Activated T-helper 1 cell treated with Interleukin-2 at 50 U/mL for 16 hours (primary cell): ENCODE measurements around the gene LATS2.

Experiments
- DNase-seq: peaks from one replicate; pipeline ENCODE4 v3.0.0-alpha.2; 2020; ENCODE audit warnings: low read depth

LATS2 gene

DNA sequence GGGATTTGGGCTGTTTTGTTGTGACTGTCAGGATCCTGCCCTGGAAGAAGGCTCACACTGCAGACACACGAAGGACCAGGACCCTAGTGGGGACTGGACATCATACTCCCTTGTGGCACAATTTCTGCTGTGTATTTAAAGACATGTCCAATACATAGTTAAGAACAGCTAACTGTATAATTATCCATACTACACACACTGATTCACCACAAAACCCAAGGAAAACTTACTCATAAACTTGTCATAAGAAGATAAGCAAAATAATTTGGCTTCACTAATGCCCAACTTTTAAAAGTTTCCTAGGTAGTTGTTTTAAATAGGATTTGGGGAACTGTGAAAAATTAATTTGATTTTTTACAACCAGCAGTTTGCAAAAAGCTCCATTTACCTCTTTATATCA lies 46.1 kb downstream of the LATS2 start:
- DNase-seq, result no peak

DNA sequence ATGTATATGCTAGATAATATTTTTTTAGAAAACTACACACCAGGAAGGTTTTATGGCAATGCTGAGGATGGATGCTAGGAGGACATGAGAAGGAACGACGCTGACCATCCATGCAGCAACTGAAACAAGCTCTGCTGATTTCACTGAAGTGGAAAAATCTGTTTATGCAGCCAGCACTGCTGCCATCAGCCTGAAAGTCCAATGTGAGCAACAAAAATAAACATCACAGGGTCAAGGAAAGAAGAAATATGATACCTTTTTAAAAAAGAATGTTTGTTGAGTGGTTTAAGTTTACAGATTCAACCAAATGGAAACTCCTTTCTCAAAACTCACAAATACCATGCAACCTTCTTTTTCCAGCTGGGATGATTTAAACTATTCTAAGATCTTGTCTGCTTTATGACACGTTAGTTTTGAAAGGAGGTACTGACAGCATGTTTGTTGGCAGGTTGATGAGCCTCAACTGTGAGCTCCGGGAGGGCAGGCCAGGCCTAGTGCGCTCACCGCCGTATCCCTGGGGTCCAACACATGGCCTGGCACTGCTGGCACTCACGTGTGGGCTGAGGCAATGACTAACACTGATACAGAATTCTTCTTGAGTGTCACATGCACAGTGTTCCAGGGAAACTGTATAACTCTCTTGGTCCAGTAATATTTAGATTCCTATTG lies 46.8 kb downstream of the LATS2 start:
- DNase-seq, result no peak

DNA sequence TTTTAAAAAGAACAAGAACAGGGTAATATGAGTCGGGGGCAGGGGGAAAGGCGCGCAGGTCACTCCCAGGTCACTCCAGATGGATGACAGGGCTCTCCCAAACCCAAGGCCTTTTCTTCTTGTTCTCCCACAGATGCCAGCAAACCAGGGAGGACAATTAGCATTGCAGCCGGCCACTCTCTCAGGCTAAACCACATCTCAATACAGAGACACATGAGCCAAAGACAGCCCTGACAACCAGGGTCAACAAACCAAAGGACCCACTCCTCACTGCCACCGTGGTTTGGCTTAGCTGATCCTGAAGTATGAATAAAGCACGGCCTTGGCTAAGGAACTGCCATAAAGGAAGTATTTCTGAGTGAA lies 47.3 kb downstream of the LATS2 start:
- no peak for DNase-seq

DNA sequence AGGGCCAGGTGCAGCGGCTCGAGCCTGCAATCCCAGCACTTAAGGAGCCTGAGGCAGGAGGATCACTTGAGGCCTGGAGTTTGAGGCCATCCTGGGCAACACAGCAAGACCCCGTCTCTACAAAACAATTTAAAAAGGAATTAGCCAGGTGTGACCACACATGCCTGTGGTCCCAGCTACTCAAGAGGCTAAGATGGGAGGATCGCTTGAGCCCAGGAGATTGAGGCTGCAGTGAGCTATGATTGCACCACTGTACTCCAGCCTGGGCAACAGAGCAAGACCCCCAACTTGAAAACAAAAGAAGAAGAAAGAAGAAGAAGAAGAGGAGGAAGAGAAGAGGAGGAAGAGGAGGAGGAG lies 47.7 kb downstream of the LATS2 start:
- no peak for DNase-seq

DNA sequence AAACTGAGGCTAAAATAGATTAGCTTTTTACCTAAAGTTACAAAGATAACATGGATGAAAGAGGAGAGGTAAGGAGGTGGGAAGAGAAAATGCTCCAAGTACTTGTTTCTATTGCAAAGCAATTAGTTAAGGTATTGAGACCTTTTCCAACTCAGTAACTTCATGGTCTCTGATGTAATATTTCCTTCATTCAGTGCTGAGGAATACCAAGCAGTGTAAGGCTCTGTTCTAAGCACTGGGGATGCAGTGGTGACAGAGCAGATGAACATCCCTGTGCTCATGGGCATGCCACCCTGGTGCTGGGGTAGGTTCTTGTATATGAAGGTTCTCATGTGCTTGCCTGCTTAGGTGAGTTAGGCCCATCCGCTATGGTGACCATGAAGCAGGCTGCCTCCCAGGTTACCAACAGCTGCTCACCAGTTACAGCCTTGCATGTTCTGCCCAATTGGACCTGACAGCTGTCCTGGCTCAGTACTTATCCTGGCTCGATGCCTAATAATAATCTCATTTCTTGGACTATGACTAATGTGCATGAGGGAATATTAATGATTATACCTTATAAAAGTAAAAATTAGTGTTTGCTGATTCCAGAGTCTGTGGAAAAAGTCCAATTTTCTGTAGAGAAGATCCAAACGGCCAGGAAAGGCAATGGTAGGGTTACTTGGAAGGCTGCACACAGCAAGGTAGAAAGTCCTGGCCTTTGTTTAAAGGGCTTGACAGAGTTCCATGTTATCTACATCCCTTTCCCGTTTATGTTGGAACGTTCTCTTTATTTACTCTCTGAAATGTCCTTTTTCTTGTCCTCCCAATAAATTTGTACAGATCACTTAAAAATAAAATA lies 48.3 kb downstream of the LATS2 start:
- DNase-seq, result no peak

DNA sequence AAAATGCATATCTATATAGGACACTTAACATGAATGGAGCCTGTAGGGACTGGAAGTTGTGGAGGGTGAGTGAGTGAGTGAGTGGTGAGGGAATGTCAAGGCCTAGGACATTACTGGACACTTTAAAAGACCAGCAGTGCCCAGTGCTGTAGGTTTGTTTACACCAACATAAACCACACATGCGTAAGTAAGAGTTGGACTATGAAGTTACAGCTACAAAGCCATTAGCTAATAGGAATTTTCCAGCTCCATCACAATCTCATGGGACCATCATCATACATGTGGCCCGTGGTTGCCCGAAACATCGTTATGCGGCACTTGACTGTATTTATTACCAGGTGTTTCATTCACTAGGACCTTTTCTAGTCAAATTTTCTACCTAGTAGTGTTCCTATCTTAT lies 49.2 kb downstream of the LATS2 start:
- no peak for DNase-seq

DNA sequence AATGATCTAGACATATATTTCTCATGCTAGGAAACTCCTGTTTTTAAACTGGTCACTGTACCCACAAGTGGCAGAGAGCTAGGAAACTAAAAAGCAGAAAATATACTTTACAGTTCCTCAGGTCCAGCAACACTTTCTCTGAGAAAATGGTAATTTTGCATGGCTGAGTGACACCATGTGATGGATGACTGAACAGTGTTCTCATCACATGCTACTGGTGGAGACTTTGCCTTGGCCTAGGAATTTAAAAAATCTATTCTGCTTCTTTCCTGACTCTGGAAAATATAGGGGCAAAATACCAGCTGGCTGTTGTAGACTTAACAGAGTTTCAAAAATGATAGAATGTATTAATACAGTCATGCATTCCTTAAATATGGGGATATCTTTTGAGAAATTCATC lies 50.0 kb downstream of the LATS2 start:
- no peak for DNase-seq

DNA sequence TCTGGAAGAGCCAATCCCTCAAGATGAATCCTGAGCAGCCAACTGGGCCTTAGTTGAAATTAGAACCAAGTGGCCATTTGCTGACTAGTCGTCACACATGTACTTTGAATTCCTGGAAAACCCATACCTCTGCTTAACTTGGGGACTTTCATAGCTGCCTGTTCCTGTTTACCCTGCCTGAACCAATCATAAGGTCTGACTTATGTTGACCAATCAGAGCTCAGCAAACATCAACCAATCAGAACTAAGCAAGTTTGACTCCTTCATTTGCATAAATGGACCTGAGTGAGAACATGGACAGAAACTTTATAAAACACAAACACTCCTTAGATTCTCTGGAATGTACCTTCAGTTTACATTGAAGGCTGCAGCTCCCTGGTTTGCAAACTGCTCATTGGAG lies 50.8 kb downstream of the LATS2 start:
- no peak for DNase-seq

DNA sequence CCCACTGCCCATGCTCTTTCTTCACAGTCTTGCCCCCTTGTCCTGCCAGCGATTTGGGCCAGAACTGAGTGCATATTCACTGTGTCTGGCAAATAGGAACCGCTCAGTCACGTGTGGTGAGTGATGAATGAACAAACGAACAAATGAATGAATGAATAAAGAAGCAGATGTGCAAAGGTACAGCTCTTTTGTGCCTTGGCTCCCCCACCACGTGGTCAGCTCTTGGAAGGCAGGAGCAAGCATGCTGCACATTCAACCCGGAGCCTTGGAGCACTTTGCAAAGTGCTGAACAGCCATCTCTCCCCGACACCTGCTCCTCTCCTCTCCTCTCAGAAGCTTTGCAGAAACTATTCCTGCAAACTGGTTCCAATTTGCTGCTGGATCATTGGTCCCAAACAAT lies 52.4 kb downstream of the LATS2 start:
- DNase-seq, result no peak

DNA sequence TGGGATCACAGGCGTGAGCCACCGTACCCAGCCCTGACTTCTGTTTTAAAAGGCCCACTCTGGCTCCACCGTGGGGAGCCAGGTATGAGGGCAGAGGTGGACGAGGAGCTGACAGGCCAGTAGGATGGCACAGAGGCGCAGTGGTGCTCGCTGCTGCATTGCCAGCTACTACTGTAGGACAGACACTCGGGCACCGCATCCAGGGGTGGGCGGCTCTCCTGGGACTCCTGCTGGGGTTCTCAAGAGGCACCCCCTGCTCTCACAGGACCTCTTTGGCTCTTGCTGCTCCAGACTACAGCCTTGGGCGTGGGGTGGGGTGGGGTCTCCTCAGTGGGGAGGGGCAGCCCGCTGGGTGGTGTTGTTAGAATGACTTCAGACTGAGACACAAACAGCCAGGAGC lies 53.4 kb downstream of the LATS2 start:
- DNase-seq, result no peak

DNA sequence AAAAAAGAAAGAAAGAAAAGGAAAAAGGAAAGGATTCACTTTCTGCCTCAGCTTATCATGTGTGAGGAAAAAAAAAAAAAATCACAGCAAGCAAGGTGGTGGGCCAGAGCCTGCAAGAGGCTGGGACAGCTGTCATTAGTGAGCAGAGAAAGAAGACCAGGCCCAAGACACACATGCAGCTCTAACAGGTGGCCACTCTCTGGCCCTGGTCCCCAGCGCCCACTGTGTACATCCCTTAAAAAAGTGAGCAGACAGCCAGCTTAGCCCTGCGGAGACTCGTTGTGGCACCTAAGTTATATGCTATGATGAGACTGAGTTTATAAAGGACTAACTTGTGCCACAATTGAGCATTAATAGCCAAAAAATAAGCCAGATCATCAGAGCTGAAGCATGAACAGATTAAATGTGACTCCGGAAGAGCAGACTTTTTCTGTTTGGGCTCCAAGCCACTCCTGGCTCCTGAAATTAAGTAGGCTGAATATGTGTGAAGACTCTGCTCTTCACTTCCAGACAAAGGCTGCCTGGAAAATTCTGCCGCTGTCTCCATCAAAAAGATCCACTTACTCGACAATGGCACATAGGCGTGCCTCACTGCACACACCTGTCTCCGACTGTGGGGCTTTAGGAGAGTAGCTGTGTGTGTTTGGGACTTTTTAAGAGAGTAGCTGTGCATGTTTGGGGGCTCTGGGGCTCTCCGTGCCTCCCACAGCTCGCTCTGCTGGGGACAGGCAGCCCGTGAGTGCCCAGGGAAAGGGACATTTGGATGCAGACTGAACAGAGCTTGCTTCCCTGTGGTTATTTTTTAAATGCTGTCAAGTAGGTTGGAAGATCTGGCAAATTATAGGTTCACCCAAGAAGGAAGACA lies 55.0 kb downstream of the LATS2 start:
- DNase-seq, result no peak

DNA sequence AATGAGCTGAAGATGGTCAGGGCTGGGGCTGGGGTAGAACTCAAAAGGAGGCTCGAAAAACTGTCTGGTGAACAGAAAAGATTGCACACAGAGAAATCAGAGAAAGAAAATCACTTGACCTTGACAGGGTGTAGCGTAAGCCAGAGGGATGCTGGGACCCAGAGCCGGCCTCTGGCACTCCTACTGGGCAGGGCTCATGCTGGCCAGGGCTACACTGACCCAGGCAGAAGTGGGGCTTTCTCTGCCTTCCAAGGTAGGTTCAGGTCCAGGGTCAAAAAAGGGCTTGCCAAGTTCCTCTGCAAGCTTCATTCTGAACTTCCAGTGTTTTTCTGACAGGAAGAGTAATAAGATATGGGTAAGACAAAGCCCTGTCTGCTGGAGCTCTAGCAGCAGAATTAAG lies 56.2 kb downstream of the LATS2 start:
- DNase-seq, result no peak

DNA sequence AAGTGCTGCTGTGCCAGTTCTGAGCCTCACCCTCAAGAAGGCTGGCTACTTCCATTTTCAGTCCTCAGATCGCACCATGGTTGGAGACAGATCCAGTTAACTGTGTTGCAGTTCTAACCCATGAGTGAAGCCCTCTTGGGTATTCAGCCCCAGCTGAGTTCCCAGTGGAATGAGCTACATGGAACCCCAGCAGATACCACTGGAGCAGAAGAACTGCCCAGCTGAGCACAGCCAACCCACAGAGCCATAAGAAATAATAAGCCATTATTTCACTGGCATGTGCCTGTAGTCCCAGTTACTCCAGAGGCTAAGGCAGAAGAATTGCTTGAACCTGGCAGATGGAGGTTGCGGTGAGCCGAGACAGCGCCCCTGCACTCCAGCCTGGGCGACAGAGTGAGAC lies 59.9 kb downstream of the LATS2 start:
- no peak for DNase-seq

DNA sequence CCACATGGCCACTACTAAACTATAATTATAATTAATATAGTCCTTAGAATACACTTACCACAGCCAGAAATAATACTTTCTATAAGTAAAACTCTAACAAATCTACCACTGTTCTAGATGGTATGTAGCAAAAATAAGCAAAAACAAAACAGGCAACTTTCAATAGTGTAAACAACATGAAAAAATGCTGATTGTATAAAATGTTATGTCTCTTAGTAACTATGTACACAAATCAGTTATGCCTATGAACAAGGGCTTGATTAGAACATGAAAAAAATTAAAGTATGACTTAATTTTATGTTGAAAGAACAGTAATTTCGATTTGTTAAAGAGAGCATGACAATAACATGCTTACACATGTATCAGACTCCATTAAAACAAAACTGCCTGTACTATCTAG lies 60.7 kb downstream of the LATS2 start:
- no peak for DNase-seq

DNA sequence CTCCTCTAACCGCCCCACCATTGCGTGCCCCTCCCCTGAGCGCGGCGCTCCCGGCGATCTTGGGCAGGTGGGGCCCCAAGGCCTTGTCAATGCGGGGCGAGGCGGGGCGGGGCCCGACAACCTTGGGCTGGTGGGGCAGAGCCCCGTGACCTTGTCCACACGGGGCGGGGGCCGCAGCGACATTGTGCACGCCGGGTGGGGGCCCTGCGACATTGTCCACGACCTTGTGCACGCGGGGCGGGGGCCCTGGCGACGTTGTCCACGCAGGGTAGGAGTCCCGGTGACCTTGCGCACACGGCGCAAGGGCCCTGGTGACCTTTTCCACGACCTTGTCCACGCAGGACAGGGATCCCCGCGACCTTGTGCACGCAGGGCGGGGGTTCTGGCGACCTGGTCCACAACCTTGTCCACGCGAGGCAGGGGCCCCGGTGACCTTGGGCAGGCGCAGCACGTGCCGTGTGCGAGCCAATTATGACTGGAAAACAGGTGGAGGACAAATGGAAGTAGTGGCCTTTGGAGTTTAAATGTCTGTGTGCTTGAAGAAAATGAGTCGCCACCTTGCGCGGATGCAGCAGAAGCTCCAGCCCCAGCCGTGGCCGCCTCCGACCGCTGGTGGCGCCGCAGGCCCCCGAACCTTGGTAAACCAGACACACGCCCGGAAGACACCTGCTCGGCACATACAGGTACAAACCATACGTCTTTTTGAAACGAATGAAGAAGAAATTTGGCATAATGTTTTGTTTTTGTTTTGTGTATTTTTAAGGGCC lies 62.6 kb downstream of the LATS2 start:
- no peak for DNase-seq

DNA sequence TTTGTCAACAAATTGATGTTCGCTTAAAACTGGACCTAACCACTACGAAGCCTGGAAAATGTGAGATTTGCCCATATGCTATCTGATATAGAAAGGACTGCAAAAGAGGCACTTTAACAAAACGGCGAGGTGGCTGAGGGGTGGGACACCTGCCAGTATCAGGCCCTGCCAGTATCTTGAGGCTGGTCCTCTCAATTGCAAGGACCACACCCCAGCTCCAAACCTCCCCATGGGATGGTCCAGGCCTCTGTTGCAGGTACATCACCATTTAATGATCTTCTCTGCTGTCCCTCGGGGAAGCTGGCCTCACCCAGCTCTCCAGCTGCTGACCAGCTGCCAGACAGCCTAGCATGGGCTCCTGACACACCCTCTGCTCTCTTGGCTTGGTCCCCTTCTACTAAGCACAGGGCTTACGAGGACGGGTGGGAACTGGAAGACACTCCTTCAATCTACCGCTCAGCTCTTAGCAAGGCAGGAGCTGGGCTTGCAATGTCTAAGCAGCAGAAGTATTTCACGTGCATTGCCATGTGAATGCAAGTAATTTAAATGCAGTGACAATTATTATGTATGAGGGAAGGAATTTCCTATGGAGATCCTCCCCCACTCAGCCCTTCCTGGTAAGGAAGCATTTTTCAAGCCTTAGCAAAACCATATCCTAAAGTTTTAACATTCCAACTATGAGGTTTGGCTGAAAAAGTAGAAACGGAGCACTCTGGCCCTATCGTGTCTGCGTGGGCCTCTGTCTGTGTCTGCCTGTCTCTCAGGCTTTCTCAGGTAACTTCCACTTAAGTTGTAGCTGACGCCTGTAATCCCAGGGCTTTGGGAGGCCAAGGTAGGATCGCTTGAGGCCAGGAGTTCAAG lies 63.9 kb downstream of the LATS2 start:
- no peak for DNase-seq

DNA sequence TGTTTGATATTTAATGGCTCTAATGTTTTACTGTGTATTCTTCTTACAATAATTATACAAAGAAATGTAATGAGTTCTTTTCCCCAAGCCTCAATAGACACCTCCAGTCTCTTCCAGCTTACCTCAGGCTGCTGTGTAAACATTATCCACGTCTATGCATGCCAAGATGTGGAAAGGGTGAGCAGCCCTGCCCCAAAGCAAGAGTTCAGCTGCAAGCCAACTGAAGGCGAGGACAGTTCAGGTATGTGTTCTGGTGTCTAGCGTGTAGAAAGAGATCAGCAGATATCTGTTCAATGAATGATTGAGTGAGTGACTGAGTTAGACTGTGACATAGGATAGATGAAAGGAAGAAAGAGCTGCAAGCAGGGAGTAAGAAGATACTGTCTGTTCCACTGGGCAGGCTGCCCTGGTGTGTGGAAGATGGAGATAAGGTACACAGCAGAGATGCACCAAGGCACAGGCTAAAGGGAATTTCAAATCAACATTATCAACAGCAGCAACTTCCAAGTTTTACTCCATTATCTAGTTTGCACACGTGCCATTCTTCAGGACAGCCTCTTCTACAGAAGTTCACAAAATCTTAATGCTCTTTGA lies 66.0 kb downstream of the LATS2 start:
- DNase-seq, result no peak

DNA sequence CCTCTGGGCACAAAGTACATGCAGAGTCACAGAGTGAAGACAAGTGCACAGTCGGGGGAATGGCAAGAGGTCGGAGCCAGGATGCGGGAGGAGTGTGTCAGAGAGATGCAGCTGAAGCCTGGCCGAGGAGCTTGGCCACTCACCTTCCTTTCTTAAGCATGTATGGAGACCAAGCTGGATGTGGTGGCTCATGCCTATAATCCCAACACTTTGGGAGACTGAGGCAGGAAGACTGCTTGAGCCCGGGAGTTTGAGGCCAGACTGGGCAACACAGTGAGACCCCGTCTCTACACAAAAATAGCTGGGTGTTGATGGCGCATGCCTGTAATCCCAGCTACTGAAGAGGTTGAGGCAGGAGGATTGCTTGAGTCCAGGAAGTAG lies 67.0 kb downstream of the LATS2 start:
- no peak for DNase-seq

DNA sequence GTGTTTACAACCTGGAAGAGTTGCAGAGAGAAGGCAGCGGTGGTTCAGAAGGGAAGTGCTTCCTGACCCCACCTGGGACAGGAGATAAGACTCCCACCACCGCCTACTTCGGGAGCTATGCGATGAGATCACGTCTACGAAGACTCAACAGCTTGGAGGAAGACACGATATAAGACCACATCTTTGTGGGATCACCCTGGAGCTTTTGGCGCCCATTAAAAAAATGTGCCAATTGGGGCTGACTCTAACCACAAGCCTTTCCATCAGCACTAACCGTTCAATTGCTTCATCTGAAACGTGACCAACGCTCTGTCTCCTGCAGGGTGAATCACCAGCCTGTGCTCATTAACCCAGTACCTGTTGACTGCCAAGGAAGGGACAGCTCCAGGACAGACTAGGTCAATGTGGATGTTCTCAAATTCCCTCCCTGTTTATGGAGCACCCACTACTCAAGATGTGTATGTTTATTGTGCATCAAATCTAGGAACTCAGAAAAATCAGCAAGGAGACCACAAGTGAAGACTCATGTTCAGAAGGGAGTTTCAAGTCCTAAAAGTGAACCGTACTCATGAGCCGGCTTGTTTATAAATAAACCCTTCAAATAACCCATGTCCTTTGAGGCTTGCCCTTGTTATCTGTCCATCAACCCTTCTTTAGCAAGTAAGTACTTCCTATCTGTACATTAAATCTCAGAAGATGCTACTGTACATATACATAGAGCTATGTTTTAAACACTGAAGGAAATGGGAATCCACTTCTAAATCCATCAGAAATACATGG lies 67.5 kb downstream of the LATS2 start:
- DNase-seq, result no peak

DNA sequence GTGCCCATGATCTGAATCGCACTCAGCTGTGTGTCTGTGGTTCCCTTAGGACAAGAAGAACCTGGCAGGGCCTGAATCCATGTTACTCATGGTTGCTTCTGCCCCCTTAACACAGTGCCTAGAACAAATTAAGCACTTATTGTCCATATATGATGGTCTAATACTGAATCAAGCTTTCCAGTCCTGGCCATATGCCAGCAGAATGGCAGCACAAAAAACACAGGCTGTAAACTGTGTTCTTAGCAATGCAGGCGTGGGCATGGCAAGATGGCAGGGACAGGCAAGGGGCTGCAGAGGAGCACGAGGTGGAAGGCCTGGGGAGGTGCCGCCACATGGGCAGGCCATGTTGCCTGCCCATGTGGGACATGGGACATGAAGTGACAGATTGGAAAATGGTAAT lies 68.2 kb downstream of the LATS2 start:
- DNase-seq, result no peak
